Mesenchymal stem cell (in vitro differentiated cells and primary cell): ENCODE measurements around the gene SLC16A8.
A peak's percentile ranks its signal among the peaks of the same experiment; 100 is the strongest.

Experiments
- DNase-seq: peaks from one replicate; pipeline ENCODE4 v3.0.0-alpha.2; 2013
- H2AFZ ChIP-seq: one replicate; pipeline ENCODE4 v1.6.1; 2013; ENCODE audit warnings: low read depth, mild to moderate bottlenecking, control low read depth, inconsistent platforms, low read length, moderate library complexity
- H2AK5ac ChIP-seq: 2 replicates; pipeline ENCODE4 v1.6.1; 2013; ENCODE audit warnings: low read length, moderate library complexity, mild to moderate bottlenecking, inconsistent platforms; ENCODE audit not compliant: severe bottlenecking
- H2BK120ac ChIP-seq: one replicate; pipeline ENCODE4 v1.6.1; 2013; ENCODE audit warnings: low read depth, mild to moderate bottlenecking, inconsistent platforms, low read length, moderate library complexity
- H2BK12ac ChIP-seq, 2 experiments: one replicate each; pipeline ENCODE4 v1.6.1; 2013; ENCODE audit warnings: inconsistent platforms in 2 of 2, low read length in 2 of 2, mild to moderate bottlenecking in 2 of 2, moderate library complexity in 2 of 2, control low read depth in 1 of 2
- H2BK15ac ChIP-seq: one replicate; pipeline ENCODE4 v1.6.1; 2013; ENCODE audit warnings: mild to moderate bottlenecking, low read depth, inconsistent platforms; ENCODE audit not compliant: poor library complexity, severe bottlenecking
- H2BK5ac ChIP-seq: 2 replicates; pipeline ENCODE4 v1.6.1; 2013; ENCODE audit warnings: low read depth, mild to moderate bottlenecking, low read length, control low read depth, inconsistent platforms; ENCODE audit not compliant: poor library complexity, severe bottlenecking
- H3K14ac ChIP-seq, 2 experiments: one replicate each; pipeline ENCODE4 v1.6.1; 2013; ENCODE audit warnings: inconsistent platforms in 2 of 2, low read length in 2 of 2, control low read depth in 1 of 2, mild to moderate bottlenecking in 1 of 2, moderate library complexity in 1 of 2
- H3K18ac ChIP-seq, 2 experiments: one replicate each; pipeline ENCODE4 v1.6.1; 2013; ENCODE audit warnings: inconsistent platforms in 2 of 2, low read length in 2 of 2, control low read depth in 1 of 2, low read depth in 1 of 2, mild to moderate bottlenecking in 1 of 2
- H3K23ac ChIP-seq, 2 experiments: one replicate each; pipeline ENCODE4 v1.6.1; 2013; ENCODE audit warnings: inconsistent platforms in 2 of 2, low read length in 2 of 2, mild to moderate bottlenecking in 2 of 2, moderate library complexity in 2 of 2, control low read depth in 1 of 2
- H3K27ac ChIP-seq: 2 replicates; pipeline ENCODE4 v1.5.1; 2013; ENCODE audit warnings: mild to moderate bottlenecking, moderate library complexity, low read length, control low read depth, inconsistent platforms; ENCODE audit not compliant: poor library complexity, severe bottlenecking
- H3K27me3 ChIP-seq, 2 experiments: 2 replicates each; pipeline versions ENCODE4 v1.6.1 to v1.7.0; 2013; ENCODE audit warnings: low read length in 2 of 2, mild to moderate bottlenecking in 2 of 2, moderate library complexity in 2 of 2, control low read depth in 1 of 2, inconsistent platforms in 1 of 2; ENCODE audit not compliant: control insufficient read depth in 1 of 2, insufficient read depth in 1 of 2
- H3K36me3 ChIP-seq, 2 experiments: 2 replicates each; pipeline versions ENCODE4 v1.6.1 to v1.7.0; 2013; ENCODE audit warnings: low read length in 2 of 2, control low read depth in 1 of 2, inconsistent platforms in 1 of 2, low read depth in 1 of 2, mild to moderate bottlenecking in 1 of 2; ENCODE audit not compliant: insufficient read depth in 2 of 2, control insufficient read depth in 1 of 2
- H3K4ac ChIP-seq, 2 experiments: one replicate each; pipeline ENCODE4 v1.6.1; 2013; ENCODE audit warnings: inconsistent platforms in 2 of 2, low read length in 2 of 2, mild to moderate bottlenecking in 2 of 2, moderate library complexity in 2 of 2, control low read depth in 1 of 2, low read depth in 1 of 2
- H3K4me1 ChIP-seq: 2 replicates; pipeline ENCODE4 v1.6.1; 2013; ENCODE audit warnings: low read depth, low read length, control low read depth; ENCODE audit not compliant: control insufficient read depth, insufficient read depth
- H3K4me2 ChIP-seq: 2 replicates; pipeline ENCODE4 v1.6.1; 2013; ENCODE audit warnings: low read length, mild to moderate bottlenecking, inconsistent platforms; ENCODE audit not compliant: poor library complexity, severe bottlenecking
- H3K4me3 ChIP-seq, 2 experiments: 2 replicates each; pipeline versions ENCODE4 v1.5.1 to v1.7.0; 2013; ENCODE audit warnings: low read length in 2 of 2, mild to moderate bottlenecking in 2 of 2, control low read depth in 1 of 2, low read depth in 1 of 2; ENCODE audit not compliant: insufficient read depth in 1 of 2
- H3K79me1 ChIP-seq: replicated peaks from 2 replicates; pipeline ENCODE4 v1.6.1; 2013; ENCODE audit warnings: mild to moderate bottlenecking, control low read depth, low read length, inconsistent platforms; ENCODE audit not compliant: poor library complexity, severe bottlenecking
- H3K9ac ChIP-seq: 2 replicates; pipeline ENCODE4 v1.7.0; 2013; ENCODE audit warnings: mild to moderate bottlenecking, low read length, moderate library complexity
- H3K9me3 ChIP-seq: 2 replicates; pipeline ENCODE4 v1.7.0; 2013; ENCODE audit warnings: mild to moderate bottlenecking, low read length; ENCODE audit not compliant: control insufficient read depth
- H4K8ac ChIP-seq: one replicate; pipeline ENCODE4 v1.6.1; 2013; ENCODE audit warnings: inconsistent platforms, mild to moderate bottlenecking, low read length, moderate library complexity
- H4K91ac ChIP-seq: one replicate; pipeline ENCODE4 v1.6.1; 2013; ENCODE audit warnings: mild to moderate bottlenecking, low read length, inconsistent platforms
- WGBS: methylation state at CpG from one replicate; pipeline ENCODE4 v1.1.7; 2013; ENCODE audit warnings: mixed read lengths; 5-methylcytosine and 5-hydroxymethylcytosine counted together

Gene SLC16A8

DNA sequence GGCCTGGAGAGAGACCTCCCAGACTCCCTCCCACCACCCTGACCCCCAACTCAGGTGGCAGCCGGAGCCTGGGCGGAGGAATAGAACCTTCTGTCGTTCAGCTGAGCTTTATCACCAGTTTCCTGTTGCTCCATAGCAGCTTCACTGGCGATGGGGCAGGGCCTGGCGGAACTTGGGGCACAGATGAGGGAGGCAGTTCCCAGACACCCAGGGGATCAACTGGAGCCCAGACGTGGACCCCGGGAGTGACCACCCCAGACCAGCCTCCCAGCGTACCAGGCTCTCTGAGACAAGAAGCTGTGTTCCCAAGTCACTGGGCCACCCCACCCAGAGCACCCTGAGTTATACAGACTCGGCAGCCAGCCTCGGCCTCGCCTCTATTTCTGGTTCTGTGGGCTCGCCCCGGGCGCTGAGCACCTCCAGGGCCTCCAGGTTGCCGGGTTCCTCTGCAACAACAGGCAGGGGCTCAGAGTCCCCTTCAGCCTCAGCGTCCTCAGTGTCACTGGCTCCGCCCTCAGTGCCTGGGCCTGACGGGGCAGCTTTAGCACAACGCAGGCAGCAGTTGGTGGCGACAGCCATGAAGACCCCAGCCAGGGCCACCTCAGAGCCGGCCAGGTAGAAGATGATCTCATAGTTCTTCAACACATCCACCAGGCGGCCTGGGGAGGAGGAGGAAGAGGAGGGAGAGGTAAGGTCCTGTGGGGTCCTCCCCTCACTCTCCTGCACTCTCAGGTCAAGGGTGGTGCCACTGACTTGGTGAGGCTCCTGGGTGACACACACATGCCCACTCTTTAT, 5.7 kb downstream of the SLC16A8 start:
- H2BK15ac ChIP-seq: no peak overlapping the region
- H3K14ac ChIP-seq: no peak overlapping the region
- H3K27me3 ChIP-seq: peaks cover 14 to 41% of the 10 kb centered on the region in 2 experiments
- no peaks in the 10 kb centered on the region for H3K79me1 ChIP-seq
- H3K27ac ChIP-seq: no peak overlapping the region
- no peak overlapping the region for H3K4me2 ChIP-seq
- 88% methylated on average over 20 of the region's 22 CpGs for WGBS
- H3K18ac ChIP-seq: no peak overlapping the region
- no peak overlapping the region for H2BK12ac ChIP-seq
- H4K8ac ChIP-seq: no peak overlapping the region
- no peak overlapping the region for H2AFZ ChIP-seq
- no peak overlapping the region for H4K91ac ChIP-seq
- H2BK120ac ChIP-seq: no peak overlapping the region
- no peak overlapping the region for H3K4me3 ChIP-seq
- no peak for DNase-seq
- no peak overlapping the region for H3K9ac ChIP-seq
- no peak overlapping the region for H3K4ac ChIP-seq
- no peak overlapping the region for H2AK5ac ChIP-seq
- no peak overlapping the region for H3K23ac ChIP-seq
- peaks cover 0 to 50% of the 10 kb centered on the region in 2 experiments for H3K36me3 ChIP-seq
- no peaks in the 10 kb centered on the region for H3K9me3 ChIP-seq
- peaks cover 15% of the 10 kb centered on the region for H3K4me1 ChIP-seq
- no peak overlapping the region for H2BK5ac ChIP-seq

- Histone ChIP-seq H3K4me1 (peaks cover 15% of the 10 kb centered on the region), H3K23ac (no peak overlapping the region), H4K91ac (no peak overlapping the region), H2BK15ac (no peak overlapping the region), H3K4me2 (no peak overlapping the region), H2BK5ac (no peak overlapping the region), H2AFZ (no peak overlapping the region), H3K36me3 (peaks cover 0 to 57% of the 10 kb centered on the region in 2 experiments), H2BK12ac (no peak overlapping the region), H3K9me3 (no peaks in the 10 kb centered on the region), H3K4ac (no peak overlapping the region), H3K9ac (no peak overlapping the region), H2AK5ac (no peak overlapping the region), H4K8ac (no peak overlapping the region), H2BK120ac (no peak overlapping the region), H3K27me3 (peaks cover 14 to 36% of the 10 kb centered on the region in 2 experiments), H3K27ac (no peak overlapping the region), H3K79me1 (no peaks in the 10 kb centered on the region), H3K18ac (no peak overlapping the region), H3K14ac (no peak overlapping the region), H3K4me3 (no peak overlapping the region)
- no peak for DNase-seq
- WGBS: 83% methylated on average over 14 of the region's 14 CpGs
These were observed 6.4 kb downstream of the SLC16A8 start for GRCh38 chr22:38077595-38077994.

DNA sequence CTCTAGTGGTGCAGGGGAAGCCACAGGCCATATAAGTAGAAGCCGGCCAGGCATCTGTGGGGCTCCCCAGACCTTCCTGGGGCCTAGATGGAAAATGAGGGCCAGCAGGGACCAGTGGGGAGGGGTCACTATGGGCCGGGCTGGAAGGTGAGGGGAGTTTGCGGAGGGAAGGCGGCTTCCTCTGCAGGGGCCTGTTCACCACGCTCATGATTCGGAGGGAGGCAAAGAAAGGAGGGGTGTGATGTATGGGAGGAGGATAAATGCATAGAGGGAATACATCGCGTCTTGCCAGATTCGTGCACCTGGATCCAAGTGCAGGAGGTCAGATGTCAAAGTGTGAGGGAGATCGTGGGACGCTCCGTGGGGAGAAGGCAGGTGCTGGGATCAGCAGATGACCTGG, 6.9 kb downstream of the SLC16A8 start:
- Histone ChIP-seq H3K79me1 (no peaks in the 10 kb centered on the region), H2BK12ac (no peak overlapping the region), H2BK120ac (no peak overlapping the region), H3K27me3 (peaks cover 10 to 31% of the 10 kb centered on the region in 2 experiments), H3K4me1 (peaks cover 14% of the 10 kb centered on the region), H4K91ac (no peak overlapping the region), H3K36me3 (peaks cover 0 to 62% of the 10 kb centered on the region in 2 experiments), H2AK5ac (no peak overlapping the region), H3K9me3 (no peaks in the 10 kb centered on the region), H3K14ac (no peak overlapping the region), H3K4me2 (no peak overlapping the region), H3K23ac (peak overlapping the region in 1 of 2 experiments; percentile 17), H3K4ac (no peak overlapping the region), H3K4me3 (no peak overlapping the region), H4K8ac (no peak overlapping the region), H2AFZ (no peak overlapping the region), H2BK15ac (peak overlapping the region; percentile 68), H3K9ac (no peak overlapping the region), H2BK5ac (no peak overlapping the region), H3K18ac (no peak overlapping the region), H3K27ac (no peak overlapping the region)
- no peak for DNase-seq
- 94% methylated on average over 12 of the region's 12 CpGs for WGBS

- 92% methylated on average over 12 of the region's 13 CpGs for WGBS
- H4K91ac ChIP-seq: no peak overlapping the region
- no peak overlapping the region for H2BK12ac ChIP-seq
- H3K27me3 ChIP-seq: peaks cover 4 to 24% of the 10 kb centered on the region in 2 experiments
- no peak overlapping the region for H3K4ac ChIP-seq
- no peak overlapping the region for H3K18ac ChIP-seq
- H3K36me3 ChIP-seq: peaks cover 0 to 73% of the 10 kb centered on the region in 2 experiments
- no peaks in the 10 kb centered on the region for H3K79me1 ChIP-seq
- no peak overlapping the region for H3K27ac ChIP-seq
- H2AFZ ChIP-seq: no peak overlapping the region
- H2BK15ac ChIP-seq: no peak overlapping the region
- H3K4me1 ChIP-seq: peaks cover 4% of the 10 kb centered on the region
- no peak overlapping the region for H2AK5ac ChIP-seq
- no peak overlapping the region for H3K14ac ChIP-seq
- no peak for DNase-seq
- H3K4me2 ChIP-seq: no peak overlapping the region
- H3K9ac ChIP-seq: no peak overlapping the region
- no peak overlapping the region for H2BK120ac ChIP-seq
- no peaks in the 10 kb centered on the region for H3K9me3 ChIP-seq
- no peak overlapping the region for H3K4me3 ChIP-seq
- H3K23ac ChIP-seq: no peak overlapping the region
- no peak overlapping the region for H2BK5ac ChIP-seq
- H4K8ac ChIP-seq: no peak overlapping the region
These were observed 8.0 kb downstream of the SLC16A8 start for GRCh38 chr22:38075961-38076360.
